ACHN (cell line): ENCODE results near the gene NRG4.
"Not testable (repeated sequence)": the region's sequence is repeated elsewhere in the genome, so short reads cannot be mapped to it uniquely, and the experiment has no call there.

ENCODE experiments used
- DNase-seq: peaks from one replicate; pipeline ENCODE4 v3.0.0-alpha.2; 2015
- in situ Hi-C: cut with HindIII; loops from 2 replicates; pipeline ENCODE4 v1.10.0; 2017; ENCODE audit warnings: low sequenced_read_pairs, low pct_ligation_motif_present, low pct_unique_long_range_greater_than_20kb

The NRG4 gene

DNA sequence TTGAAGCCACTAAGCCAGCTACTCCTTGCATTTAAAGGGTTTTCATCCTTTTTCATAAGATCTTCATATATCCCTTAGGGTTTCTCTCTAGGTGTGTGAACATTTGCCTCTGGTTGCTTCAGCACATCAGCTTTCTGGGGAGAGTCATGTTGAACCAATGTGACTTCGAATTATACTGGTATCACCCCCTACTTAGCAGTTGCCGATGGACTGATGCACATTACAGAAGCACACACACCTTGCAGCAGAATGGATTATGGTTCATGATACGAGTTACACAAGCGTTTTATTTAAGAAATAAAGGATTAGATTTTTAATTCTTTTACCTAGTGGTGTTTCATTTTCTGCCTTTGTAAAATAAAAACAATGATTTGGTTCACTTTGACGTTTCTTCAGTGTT, 69.0 kb downstream of the NRG4 start:
- in situ Hi-C loops: no loop called here
- no peak for DNase-seq

DNA sequence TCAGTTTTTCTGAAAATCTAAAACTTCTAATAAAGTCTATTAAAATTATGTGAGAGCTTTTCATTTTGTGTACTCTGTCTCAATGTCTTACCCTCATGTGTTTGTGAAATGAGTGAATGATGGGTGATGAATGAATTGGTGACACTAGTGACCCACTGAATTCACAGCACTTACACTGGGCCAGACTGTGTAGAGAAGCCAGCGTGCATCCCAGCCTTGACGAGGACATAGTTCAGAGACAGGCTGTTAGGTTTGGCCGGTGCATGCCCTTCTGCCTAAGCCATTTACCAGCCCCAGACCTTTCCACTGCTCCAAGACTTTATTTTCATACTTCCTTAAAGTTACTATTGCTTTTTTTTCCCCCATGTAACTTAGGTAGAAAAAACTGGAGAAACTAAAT, 69.8 kb downstream of the NRG4 start:
- in situ Hi-C loops: no loop called here
- DNase-seq: no peak

DNA sequence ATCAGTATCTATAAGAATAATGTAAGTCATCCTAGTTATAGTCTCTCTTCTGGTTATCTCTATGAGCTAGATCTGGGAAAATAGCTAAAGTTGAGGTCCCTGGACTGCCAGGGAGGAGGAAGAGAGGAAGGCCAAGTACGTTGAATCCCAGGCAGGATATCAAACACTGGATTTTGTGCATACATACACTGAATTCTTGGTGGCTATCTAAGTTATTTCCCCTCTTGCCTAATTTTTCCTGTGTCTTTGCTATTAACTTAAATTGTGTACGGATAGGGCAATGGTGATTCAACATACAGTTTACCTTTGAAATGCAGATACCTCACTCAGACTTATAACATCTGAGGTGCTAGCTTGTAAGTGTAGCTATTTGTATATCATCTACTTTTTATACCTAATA, 81.4 kb downstream of the NRG4 start:
- in situ Hi-C loops: no loop called here
- DNase-seq: no peak

- in situ Hi-C loops: no loop called here
- DNase-seq: no peak
Observed at GRCh38 chr15:75929799-75930565, 82.2 kb downstream of the NRG4 start.

GRCh38 chr15:75928680-75929608, 83.3 kb downstream of the NRG4 start:
- in situ Hi-C loops: no loop called here
- DNase-seq: no peak

- no peak for DNase-seq
- in situ Hi-C loops: no loop called here
Observed at GRCh38 chr15:75927601-75928000, 84.6 kb downstream of the NRG4 start.

DNA sequence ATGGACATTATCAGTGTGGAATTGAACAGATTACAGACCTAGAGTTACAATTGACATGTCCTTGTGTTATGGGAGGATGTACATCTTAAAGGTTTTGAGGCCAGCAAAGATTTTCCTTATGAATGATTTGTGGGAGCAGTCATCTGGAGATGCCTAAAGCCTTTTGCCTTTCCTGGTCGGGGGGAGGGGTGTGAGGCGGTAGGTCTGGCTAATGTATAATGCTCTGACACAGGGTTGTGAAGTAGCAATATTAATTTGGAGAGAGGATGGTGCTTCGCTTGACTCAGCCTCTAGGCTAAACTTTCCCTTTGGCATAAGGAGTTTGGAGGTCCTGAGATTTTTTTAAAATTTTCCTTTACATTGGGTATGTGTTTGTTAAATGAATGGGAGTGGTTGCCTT, 85.3 kb downstream of the NRG4 start:
- no peak for DNase-seq
- in situ Hi-C loops: no loop called here

- in situ Hi-C loops: no loop called here
- no peak for DNase-seq
Observed at GRCh38 chr15:75925440-75925839, 86.8 kb downstream of the NRG4 start.

GRCh38 chr15:75924576-75924975, 87.6 kb downstream of the NRG4 start:
- in situ Hi-C loops: no loop called here
- no peak for DNase-seq

- in situ Hi-C loops: no loop called here
- DNase-seq: no peak
Observed at GRCh38 chr15:75923756-75924155, 88.5 kb downstream of the NRG4 start.

DNA sequence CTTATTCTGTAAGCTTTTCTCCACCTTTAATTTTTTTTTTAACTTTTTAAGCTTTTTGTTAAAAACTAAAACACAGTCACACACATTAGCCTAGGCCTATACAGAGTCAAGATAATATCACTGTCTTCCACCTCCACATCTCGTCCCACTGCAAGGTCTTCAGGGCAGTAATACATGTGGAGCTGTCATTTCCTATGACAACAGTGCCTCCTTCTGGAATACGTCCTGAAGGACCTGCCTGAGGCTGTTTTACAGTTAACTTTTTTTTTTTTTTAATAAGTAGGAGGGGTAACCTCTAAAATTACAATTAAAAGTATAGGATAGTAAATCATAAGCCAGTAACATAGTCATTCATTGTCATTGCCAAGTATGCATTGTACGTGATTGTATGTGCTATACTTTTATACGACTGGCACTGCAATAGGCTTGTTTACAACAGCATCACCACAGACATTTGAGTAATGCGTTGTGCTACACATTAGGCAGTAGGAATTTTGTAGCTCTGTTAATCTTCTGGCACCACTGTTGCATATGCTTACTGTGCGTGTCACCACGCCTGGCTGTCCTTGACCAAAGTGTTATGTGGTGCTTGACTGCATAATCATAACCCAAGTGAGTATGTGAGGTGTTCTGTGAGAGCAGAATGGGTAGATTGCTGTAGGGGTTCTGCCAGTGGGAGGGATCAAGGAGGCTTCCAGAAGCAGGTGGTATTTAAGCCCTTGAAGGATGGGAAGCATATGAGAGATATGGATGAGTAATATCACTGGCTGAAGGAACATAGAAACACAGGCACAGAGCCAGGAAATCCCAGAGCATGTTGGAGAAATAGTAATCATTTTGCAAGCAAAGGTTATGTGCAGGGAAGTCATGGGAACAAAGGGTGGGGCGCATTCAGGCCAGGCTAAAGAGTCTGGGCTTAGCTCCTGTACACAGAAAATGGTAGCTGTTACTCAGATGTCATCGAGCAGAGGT, 90.2 kb downstream of the NRG4 start:
- peak; percentile 54 for DNase-seq
- in situ Hi-C loops: no loop called here

DNA sequence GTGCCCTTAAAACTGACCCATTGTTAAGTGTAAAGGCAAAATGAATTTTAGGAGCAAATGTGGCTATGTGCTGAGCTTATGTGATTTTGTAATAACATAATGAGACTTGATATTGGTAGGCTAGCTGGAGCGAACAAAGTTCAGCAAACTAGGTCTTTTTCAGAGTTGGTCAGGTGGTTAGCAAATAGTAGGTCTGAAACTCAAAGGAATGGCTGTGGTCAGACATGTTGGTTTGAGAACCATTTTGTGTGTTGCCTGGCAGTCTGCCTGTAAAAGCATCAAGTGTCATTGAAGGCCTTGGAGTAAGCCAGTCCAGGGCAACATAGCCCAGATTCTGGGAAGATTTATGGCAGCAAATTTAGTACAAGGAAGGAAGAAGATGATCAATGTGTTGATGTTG, 92.1 kb downstream of the NRG4 start:
- in situ Hi-C loops: no loop called here
- no peak for DNase-seq

GRCh38 chr15:75918135-75918534, 94.1 kb downstream of the NRG4 start:
- no peak for DNase-seq
- in situ Hi-C loops: no loop called here

- DNase-seq: peak; percentile 6
- in situ Hi-C loops: no loop called here
Observed at GRCh38 chr15:75916978-75917377, 95.2 kb downstream of the NRG4 start.

GRCh38 chr15:75910355-75910754, 101.9 kb downstream of the NRG4 start:
- DNase-seq, in situ Hi-C loops: not testable (repeated sequence)

DNA sequence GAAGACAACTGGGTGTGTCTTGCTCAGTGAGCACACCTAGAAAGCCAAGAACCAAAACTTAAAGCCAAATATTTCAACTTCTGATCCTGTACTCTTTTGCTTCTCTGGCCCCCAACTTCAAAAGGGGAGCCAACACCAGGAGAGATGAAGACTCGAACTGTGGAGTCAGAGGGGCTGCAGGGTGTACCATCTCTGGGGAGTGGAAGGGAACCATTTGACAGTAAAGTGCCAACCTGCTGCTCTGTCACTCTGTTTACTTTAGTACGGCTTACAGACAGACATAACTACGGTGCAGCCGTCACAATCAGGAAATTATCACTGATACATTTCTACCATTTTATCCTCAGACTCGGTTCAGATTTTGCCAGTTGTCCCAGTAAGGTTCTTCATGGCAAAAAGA, 107.0 kb downstream of the NRG4 start:
- no peak for DNase-seq
- in situ Hi-C loops: no loop called here

DNA sequence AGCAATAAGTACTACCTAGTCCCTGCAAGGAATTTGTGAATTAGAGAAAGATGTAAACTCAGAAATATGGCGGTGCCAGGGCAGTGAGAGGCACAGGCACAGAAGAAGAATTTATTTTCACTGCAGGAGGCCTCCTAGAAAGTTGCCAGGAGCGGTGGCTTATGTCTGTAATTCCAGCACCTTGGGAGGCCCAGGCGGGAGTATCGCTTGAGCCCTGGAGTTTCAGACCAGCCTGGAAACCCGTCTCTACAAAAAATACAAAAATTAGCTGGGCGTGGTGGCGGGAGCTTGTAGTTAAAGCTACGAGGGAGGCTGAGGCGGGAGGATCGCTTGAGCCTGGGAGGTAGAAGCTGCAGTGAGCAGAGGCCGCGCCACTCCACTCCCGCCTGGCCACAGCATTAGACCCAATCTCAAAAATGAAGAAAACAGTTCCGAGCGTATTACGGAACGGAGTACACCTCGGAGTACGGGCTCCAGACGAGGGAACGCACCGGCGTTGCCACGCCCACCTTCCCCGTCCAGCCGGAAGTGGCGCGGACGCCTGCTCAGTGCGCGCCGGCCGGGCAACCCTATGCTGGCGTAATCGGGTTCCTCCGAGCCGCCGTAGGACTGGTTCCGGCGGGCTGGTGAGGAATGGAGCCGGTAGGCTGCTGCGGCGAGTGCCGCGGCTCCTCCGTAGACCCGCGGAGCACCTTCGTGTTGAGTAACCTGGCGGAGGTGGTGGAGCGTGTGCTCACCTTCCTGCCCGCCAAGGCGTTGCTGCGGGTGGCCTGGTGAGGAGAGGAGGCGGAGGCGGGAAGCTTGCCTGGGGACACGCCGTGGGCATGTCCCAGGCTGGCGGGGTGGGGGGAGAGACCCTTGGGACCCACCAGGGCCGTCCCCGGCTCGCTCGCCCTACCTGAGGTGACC, 108.6 kb downstream of the NRG4 start, which contains the start of gene FBXO22:
FBXO22 (plus strand) TSS at position 548 of the 909 bp plus-strand sequence; CDS start at position 634, 86 bp downstream.
- in situ Hi-C loops: no loop called here
- DNase-seq: peak; percentile 89

GRCh38 chr15:75902129-75902557, 110.1 kb downstream of the NRG4 start:
- in situ Hi-C loops: no loop called here
- DNase-seq: no peak
